Mesothelial cell of epicardium (in vitro differentiated cells): ENCODE data around the gene UNC13C. TPM values are rescaled to one million over a fixed set of nuclear protein-coding genes. Genes with fewer than 3 reads are reported as not detected.

Experiments
- DNase-seq, 2 experiments: peaks; one replicate each; pipeline ENCODE4 v3.0.0; 2021; ENCODE audit warnings: low spot score in 2 of 2; ENCODE audit not compliant: unreplicated experiment in 2 of 2
- H3K27ac Mint-ChIP-seq: 2 replicates; pipeline ENCODE4 v1.8.0; 2021; ENCODE audit warnings: mixed read lengths
- H3K27me3 Mint-ChIP-seq: 2 replicates; pipeline ENCODE4 v1.8.0; 2021; ENCODE audit warnings: low read depth, mixed read lengths
- H3K36me3 Mint-ChIP-seq: 2 replicates; pipeline ENCODE4 v1.8.0; 2021; ENCODE audit warnings: mixed read lengths
- H3K4me1 Mint-ChIP-seq: 2 replicates; pipeline ENCODE4 v1.8.0; 2021; ENCODE audit warnings: mixed read lengths
- H3K4me3 Mint-ChIP-seq: 2 replicates; pipeline ENCODE4 v1.8.0; 2021; ENCODE audit warnings: mild to moderate bottlenecking, moderate library complexity, mixed read lengths
- H3K9me3 Mint-ChIP-seq: 2 replicates; pipeline ENCODE4 v1.8.0; 2021; ENCODE audit warnings: mixed read lengths
- total RNA-seq: library from RNA; stranded (reverse); gene quantifications from 3 replicates; pipeline ENCODE4 v1.2.1, GENCODE V29; 2021
- TF ChIP-seq, protein P1 (sequence below): fragments of 200-600 bp; sonication (generic); IDR thresholded peaks from one replicate; pipeline ENCODE4 v1.5.0; 2021; ENCODE audit warnings: antibody characterized with exemption; ENCODE audit not compliant: unreplicated experiment

UNC13C gene
- total RNA-seq, 1 donor from 2014 or later: 2.7 TPM

DNA sequence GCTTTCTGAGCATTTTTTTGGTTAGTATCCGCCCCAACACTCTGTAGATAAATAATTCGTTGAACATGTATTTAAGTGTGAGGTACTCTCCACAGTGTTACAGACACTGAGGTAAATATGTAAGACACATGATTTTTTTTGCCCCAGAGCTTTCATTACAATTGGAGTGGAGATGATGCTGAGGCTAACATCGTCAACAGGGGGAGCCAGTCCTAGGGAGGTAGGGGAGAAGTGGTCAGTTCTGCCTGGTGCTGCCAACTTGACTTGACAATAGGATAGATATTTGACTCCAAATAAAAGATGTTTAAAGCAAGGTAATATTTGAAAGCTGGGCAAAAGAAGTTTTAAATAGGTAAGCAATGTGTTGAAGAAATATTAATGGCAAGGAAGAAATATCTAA lies 295.7 kb downstream of the UNC13C start:
- no peaks in the 10 kb centered on the region for H3K36me3 Mint-ChIP-seq
- TF ChIP-seq, protein P1, sequence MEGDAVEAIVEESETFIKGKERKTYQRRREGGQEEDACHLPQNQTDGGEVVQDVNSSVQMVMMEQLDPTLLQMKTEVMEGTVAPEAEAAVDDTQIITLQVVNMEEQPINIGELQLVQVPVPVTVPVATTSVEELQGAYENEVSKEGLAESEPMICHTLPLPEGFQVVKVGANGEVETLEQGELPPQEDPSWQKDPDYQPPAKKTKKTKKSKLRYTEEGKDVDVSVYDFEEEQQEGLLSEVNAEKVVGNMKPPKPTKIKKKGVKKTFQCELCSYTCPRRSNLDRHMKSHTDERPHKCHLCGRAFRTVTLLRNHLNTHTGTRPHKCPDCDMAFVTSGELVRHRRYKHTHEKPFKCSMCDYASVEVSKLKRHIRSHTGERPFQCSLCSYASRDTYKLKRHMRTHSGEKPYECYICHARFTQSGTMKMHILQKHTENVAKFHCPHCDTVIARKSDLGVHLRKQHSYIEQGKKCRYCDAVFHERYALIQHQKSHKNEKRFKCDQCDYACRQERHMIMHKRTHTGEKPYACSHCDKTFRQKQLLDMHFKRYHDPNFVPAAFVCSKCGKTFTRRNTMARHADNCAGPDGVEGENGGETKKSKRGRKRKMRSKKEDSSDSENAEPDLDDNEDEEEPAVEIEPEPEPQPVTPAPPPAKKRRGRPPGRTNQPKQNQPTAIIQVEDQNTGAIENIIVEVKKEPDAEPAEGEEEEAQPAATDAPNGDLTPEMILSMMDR: no peak
- H3K4me1 Mint-ChIP-seq: no peaks in the 10 kb centered on the region
- no peak for DNase-seq
- H3K9me3 Mint-ChIP-seq: no peaks in the 10 kb centered on the region
- no peak overlapping the region for H3K4me3 Mint-ChIP-seq
- H3K27ac Mint-ChIP-seq: no peak overlapping the region
- H3K27me3 Mint-ChIP-seq: no peaks in the 10 kb centered on the region

DNA sequence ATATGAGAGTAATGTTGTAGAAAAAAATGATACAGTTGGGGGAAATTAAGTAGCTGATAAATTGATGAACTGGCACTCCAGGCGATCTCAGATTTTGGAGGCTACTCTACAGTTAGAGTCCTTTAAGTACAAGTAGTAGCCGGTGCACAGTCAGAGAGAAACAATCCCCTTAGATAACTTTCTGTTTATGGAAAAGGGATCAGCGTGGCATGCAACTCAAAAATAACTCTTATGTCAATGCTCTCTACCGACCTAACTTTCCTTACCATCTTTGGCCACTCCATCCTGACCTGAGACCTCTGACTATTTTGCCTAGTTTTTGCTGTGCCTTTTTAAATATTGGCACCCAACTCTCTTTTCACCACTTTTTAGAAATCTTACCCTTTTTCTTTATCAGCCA lies 299.6 kb downstream of the UNC13C start:
- TF ChIP-seq, protein P1: no peak
- Mint-ChIP-seq H3K4me1 (no peaks in the 10 kb centered on the region), H3K27me3 (peaks cover 3% of the 10 kb centered on the region), H3K27ac (no peak overlapping the region), H3K36me3 (no peaks in the 10 kb centered on the region), H3K4me3 (no peak overlapping the region), H3K9me3 (no peaks in the 10 kb centered on the region)
- DNase-seq: no peak

- Mint-ChIP-seq H3K4me3 (no peak overlapping the region), H3K9me3 (no peaks in the 10 kb centered on the region), H3K27me3 (peaks cover 3% of the 10 kb centered on the region), H3K27ac (no peak overlapping the region), H3K4me1 (no peaks in the 10 kb centered on the region), H3K36me3 (no peaks in the 10 kb centered on the region)
- DNase-seq: no peak
- TF ChIP-seq, protein P1: no peak
Observed at GRCh38 chr15:54280726-54281125, 302.5 kb downstream of the UNC13C start.

DNA sequence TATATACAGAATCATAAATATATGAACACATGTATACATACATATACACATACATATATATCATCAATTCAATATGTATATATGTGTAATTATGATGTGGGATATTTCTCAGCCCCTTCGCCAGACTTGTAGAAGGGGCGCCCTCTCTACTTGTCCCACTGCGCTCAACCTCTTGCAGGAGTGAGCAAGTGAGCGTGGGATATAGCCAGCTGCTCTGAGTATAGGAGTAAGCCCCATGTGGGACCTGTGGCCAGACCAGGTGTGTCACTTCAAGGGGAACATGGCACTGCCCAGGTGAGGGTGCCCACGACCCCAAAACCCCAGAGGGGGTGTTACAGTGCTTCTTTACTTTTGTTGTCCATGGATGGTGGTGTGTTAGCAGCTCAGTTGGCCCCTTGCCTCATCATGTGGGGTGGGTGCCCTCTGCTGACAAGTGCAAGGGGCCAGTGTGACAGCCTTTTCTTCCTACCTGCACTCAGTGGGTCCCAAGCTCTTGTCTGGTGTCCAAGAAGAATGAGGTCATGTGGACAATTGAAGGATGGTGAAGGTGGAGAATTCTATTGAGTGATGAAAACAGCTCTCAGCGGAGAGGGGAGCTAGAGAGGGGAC lies 304.1 kb downstream of the UNC13C start:
- no peaks in the 10 kb centered on the region for H3K4me1 Mint-ChIP-seq
- DNase-seq: no peak
- TF ChIP-seq, protein P1: no peak
- peaks cover 3% of the 10 kb centered on the region for H3K27me3 Mint-ChIP-seq
- H3K36me3 Mint-ChIP-seq: no peaks in the 10 kb centered on the region
- H3K27ac Mint-ChIP-seq: no peak overlapping the region
- no peak overlapping the region for H3K4me3 Mint-ChIP-seq
- H3K9me3 Mint-ChIP-seq: no peaks in the 10 kb centered on the region

- no peak overlapping the region for H3K27ac Mint-ChIP-seq
- H3K4me1 Mint-ChIP-seq: no peaks in the 10 kb centered on the region
- no peaks in the 10 kb centered on the region for H3K9me3 Mint-ChIP-seq
- TF ChIP-seq, protein P1: no peak
- no peak overlapping the region for H3K4me3 Mint-ChIP-seq
- no peak for DNase-seq
- no peaks in the 10 kb centered on the region for H3K36me3 Mint-ChIP-seq
- peaks cover 4% of the 10 kb centered on the region for H3K27me3 Mint-ChIP-seq
Observed at GRCh38 chr15:54288049-54288448, 309.8 kb downstream of the UNC13C start.
